ENCODE measurements around the gene GAS2L1.
"Not testable (repeated sequence)": the region's sequence is repeated elsewhere in the genome, so short reads cannot be mapped to it uniquely, and the experiment has no call there.

GAS2L1 gene

GRCh38 chr22:29342577-29343312, 36.3 kb downstream of the GAS2L1 start:
- no peak for DNase-seq (ENCODE audit: low spot score)

DNA sequence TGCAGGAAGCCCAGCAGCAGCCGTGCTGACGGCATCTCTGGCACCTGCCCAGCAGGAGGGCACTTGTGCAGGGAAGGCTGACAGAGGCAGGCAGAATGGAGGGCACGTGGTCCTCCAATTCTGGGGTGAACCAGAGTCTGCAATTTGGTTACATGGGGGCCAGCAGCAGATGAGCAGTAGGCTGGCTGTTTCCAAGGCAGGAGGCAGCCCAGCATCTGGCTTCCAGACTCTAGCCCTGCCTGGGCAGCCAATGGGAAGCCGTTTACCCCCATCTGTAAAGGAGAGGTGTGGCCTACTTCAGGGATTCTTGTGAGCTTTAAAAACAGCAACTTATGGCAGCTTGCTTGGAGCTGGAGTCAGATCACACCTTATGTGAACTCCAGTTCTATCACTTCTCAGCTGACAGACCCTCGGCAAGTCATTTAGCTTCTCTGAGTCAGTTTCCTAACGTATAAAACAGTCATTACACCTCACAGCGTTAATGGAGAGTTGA, 36.9 kb downstream of the GAS2L1 start:
- DNase-seq (ENCODE audit: low spot score): no peak

GRCh38 chr22:29344137-29344536, 37.7 kb downstream of the GAS2L1 start:
- no peak for DNase-seq (ENCODE audit: low spot score)

- not testable (repeated sequence) for DNase-seq (ENCODE audit: low spot score)
Measured at GRCh38 chr22:29344889-29345288, 38.4 kb downstream of the GAS2L1 start.

DNA sequence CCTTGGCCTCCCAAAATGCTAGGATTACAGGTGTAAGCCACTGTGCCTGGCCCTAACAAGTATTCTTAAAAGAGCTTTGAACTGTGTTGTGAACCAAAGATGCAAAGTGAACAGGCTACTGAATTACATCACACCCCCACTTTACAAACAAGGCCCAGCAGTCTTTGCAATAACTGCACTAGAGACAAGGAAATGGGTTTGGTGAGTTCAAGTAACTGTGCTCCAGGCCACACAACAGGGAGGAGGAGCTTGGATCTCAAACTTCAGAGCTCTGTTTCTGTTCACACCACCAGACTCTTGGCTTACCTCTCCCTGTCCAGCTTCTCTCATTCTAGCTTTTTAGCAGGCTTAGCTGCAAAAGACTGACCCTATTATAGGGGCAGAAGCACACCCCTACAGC, 39.5 kb downstream of the GAS2L1 start:
- DNase-seq (ENCODE audit: low spot score): no peak

DNA sequence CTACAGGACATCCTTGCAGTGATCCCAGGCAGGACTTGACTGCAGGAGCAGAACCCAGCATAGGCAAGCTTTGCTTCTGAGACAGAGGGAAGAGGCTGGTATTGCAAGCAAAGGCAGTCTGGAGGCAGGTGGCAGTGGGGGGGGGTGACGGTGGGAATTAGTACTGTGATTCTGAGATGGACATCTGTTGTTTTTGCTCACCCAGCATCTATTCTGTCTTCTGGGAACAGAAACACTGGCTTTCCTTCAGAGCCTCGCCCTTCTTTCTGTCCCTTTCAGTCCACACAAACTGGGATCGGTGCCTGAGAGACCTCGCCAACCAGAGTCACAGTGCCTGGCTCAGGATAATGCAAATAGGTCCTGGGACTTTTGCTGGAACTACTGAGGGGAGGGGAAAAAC, 40.2 kb downstream of the GAS2L1 start:
- DNase-seq (ENCODE audit: low spot score): no peak

DNA sequence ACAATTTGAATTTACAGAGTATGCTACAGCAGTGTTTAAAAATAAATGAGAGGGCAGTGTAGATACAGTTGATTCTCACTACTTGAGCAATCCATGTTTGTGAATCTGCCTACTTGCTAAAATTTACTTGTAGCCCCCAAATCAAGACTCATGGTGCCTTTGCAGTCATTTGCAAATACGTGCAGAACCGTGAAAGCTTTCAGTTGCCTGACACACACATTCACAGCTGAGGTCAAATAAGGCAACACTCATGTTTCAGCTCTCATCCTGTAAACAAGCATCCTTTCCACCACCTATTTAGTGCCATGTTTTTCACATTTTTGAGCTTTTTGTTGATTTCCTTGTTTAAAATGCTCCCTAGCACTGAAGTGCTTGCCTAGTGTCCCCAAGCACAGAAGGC, 41.6 kb downstream of the GAS2L1 start:
- DNase-seq (ENCODE audit: low spot score): no peak

DNA sequence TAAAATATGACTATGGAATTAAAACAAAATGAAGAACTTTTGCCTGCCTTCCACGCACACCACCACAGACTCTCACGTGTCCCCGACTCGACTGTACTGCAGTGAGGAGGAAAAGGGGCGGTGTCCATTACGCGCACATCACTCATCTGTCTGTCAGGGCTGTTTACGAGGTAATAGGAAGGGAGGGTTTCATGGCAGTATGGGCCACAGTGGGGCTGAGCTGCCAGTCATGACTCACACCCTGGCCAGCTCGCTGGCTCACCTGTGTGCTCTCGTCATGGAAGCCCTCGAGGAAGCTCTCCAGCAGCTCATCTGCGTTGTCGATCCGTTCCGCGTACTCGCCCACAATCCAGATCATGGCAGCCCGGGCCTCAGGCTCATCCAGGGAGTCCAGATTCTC, 42.5 kb downstream of the GAS2L1 start:
- no peak for DNase-seq (ENCODE audit: low spot score)

DNA sequence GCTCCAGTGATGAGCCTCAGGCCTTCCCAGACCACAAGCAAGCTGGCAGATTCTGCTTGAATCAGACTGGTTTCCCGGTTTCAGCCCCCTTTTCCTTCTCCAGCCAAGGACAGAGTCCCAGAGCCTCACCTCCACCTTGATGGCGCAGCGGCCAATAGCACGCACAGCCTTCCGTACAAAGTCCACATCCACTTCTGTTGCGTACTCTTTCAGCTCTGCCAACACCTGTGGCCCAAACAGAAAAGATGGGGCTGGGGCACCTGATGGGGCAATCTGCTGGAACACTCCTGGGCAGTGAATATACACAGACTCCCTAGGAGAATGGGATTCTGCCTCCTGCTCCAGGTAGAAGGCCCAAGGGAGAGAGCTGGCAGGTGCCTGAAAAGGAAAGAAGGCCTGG, 44.6 kb downstream of the GAS2L1 start:
- no peak for DNase-seq (ENCODE audit: low spot score)

DNA sequence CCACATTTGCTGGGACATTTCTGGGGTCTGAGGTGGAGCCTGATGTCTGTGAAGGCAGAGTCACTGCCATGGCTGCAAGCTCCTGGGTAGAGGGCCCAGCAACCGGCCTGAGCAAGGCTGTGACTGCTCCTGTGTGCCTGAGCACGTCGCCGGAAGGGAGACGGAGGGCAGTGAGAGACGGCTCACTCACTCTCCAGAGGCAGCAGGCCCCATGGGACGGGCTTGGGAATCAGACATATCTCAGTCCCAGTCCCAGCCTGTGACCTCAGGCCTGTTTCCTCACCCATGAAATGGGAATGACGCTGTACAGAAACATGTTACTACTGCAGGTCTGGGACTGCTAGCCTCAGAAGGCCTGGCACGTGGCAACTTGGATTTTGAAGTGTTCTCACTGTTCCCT, 45.4 kb downstream of the GAS2L1 start:
- DNase-seq (ENCODE audit: low spot score): no peak

- DNase-seq (ENCODE audit: low spot score): no peak
Measured at GRCh38 chr22:29352778-29353177, 46.3 kb downstream of the GAS2L1 start.

- no peak for DNase-seq (ENCODE audit: low spot score)
Measured at GRCh38 chr22:29353286-29353685, 46.8 kb downstream of the GAS2L1 start.

- DNase-seq (ENCODE audit: low spot score): no peak
Measured at GRCh38 chr22:29353860-29354259, 47.4 kb downstream of the GAS2L1 start.

GRCh38 chr22:29357193-29357890, 50.9 kb downstream of the GAS2L1 start:
- not testable (repeated sequence) for DNase-seq (ENCODE audit: low spot score)

GRCh38 chr22:29359469-29359868, 53.0 kb downstream of the GAS2L1 start:
- DNase-seq (ENCODE audit: low spot score): no peak

All from CD4-positive, alpha-beta T cell treated with Interleukin-6 at 100 ng/mL for 8 hours (primary cell).